ENCODE measurements around the gene KRTAP25-1. TPM values are rescaled to one million over a fixed set of nuclear protein-coding genes. Genes with fewer than 3 reads are reported as not detected.

Gene KRTAP25-1, protein sequence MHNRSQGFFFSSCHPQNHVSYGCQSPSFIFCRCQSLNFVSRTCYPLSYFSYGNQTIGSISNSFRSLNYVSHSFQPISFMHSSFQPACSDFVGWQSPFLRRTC
- not detected for total RNA-seq

DNA sequence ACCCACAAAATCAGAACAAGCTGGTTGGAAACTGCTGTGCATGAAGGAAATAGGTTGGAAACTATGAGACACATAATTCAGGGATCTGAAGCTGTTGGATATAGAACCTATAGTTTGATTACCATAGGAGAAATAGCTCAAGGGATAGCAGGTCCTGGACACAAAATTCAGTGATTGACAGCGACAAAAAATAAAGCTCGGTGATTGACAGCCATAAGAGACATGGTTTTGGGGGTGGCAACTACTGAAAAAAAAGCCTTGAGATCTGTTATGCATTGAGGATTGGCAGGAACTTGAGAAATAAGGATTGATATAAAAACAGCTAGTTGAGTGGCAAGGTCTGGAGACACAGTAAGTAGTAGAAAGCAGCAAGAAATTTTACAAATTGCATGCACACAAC is at the start of gene KRTAP25-1:
KRTAP25-1 (minus strand) TSS at position 300 of the 400 bp plus-strand sequence; CDS start at position 276, 24 bp downstream.
- ATAC-seq: no peak
- no peak for DNase-seq (ENCODE audit: low spot score)
- intact Hi-C loops (cut with DNase I): no loop called here

DNA sequence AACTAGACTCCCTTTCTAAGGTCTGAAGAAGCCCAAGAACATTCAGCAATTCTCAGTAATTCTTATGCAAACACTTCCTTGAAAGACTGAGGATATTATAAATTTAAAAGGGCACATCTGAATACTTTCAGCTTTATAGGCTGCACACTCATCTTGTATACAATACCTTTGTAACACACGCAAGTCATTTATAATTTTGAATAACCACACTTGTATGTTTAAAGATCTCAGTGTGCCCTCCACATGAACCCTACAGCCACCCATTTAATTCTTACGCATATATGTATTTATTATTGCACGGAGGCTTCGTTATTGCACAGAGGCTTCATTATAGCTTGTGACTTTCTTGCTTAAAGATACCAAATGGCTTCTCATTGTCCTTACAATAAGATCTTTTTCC is 49.4 kb upstream of the KRTAP25-1 start:
- intact Hi-C loops (cut with DNase I): no loop called here
- no peak for ATAC-seq
- no peak for DNase-seq (ENCODE audit: low spot score)

DNA sequence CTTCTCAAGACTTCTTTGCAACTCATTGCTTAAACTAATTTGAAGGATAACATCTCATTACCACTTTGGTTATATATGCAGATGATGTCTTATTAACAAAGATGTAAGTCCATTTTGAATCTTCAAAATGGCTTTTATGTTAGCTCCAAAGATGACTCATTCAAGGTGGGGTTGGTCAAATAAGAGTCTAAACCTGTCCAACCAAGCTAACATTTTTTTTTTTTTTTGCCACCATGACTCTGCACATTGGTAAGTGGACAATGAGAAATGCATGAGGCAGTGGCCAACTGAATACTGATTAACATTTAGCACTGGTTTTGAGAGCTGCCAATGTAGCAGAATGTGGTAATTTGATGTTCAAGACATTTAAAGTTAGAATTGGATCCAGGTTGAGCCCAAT is 48.5 kb upstream of the KRTAP25-1 start:
- no peak for ATAC-seq
- intact Hi-C loops (cut with DNase I): no loop called here
- DNase-seq (ENCODE audit: low spot score): no peak

DNA sequence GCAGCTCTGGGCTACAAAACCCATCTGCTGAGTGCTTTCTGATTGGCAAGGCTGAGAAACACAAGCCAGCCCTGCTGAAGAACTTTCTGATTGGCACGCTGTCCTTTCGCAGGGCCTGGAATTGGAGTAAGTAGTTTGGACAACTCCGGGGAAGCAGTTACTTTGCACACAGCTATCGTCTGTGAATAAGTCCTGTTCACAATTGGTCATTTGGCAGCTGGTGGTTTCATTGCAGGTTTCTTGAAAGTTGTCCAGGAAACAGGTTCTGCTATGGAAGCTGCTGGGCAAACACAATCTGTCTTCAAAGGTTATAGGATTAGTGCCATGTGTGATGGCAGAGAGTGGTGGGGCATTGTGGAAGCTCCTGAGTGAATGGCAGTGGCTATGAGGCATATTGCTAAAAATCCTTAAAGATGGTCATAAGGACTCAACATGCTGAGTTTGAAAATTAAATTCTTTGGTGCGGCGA is 48.0 kb upstream of the KRTAP25-1 start, which contains the start of gene KRTAP27-1:
KRTAP27-1 (minus strand) TSS at position 419 of the 469 bp plus-strand sequence; CDS start at position 393, 26 bp downstream.
- no peak for ATAC-seq
- DNase-seq (ENCODE audit: low spot score): no peak
- intact Hi-C loops (cut with DNase I): no loop called here

DNA sequence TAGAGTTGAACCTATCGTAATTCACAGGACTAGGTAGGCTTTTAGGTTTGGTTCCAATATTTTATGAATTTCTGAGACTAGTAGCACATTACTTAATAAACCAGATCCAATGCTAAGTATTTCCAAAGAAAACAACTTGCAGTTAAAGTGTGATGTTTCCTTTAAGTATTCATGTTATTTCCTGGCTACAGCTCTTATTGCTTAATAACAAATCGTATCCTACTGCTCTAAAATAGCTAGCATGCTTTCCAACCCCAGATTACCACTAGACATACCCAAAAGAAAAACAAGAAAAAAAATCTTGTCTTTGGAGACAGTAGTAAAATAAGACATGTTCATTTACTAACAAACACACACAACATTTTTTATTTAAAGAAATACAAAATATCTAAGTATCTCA is 47.3 kb upstream of the KRTAP25-1 start:
- no peak for ATAC-seq

DNA sequence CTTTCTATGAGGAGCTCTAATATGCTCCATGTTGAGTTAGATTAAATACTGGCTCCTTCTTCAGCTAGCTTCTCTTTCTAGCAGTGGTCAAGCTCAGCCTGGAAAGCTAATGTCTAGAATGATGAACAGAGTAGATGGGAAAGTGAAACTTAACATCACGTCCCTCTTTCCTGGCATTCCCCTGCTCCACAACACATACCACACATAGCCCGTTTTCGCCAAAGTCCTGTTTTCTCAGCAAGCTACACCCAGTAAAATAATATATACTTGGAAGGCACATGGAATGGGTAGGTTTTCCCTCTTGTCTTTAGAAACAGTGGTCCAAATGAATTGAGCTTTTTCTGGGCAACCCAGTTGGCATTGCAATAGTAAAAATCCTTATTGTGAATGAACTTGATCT is 44.4 kb upstream of the KRTAP25-1 start:
- DNase-seq (ENCODE audit: low spot score) (no peak), ATAC-seq (no peak)
- intact Hi-C loops (cut with DNase I): no loop called here

More for the DNA sequence above, 47.3 kb upstream of the KRTAP25-1 start:
- intact Hi-C loops (cut with DNase I): no loop called here
- DNase-seq (ENCODE audit: low spot score): no peak

DNA sequence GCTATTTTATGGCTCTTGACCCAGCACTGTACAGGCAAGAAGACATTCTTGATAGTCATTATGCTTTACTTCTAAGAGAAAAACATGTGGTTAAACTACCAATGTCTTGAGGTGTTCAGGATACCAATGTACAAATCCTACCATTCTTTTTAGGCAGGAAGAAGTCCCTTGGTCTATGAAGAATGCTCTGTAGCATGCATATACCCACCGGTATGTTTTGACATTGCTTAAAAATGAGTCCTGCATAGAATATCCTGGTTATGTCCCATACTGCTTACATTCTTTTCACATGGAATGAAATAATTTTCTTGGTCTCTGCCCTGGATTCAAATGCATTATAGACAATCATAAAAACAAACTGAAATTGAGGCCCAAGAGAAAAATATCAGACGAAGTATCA is 43.4 kb upstream of the KRTAP25-1 start:
- DNase-seq (ENCODE audit: low spot score): no peak
- ATAC-seq: no peak
- intact Hi-C loops (cut with DNase I): no loop called here

DNA sequence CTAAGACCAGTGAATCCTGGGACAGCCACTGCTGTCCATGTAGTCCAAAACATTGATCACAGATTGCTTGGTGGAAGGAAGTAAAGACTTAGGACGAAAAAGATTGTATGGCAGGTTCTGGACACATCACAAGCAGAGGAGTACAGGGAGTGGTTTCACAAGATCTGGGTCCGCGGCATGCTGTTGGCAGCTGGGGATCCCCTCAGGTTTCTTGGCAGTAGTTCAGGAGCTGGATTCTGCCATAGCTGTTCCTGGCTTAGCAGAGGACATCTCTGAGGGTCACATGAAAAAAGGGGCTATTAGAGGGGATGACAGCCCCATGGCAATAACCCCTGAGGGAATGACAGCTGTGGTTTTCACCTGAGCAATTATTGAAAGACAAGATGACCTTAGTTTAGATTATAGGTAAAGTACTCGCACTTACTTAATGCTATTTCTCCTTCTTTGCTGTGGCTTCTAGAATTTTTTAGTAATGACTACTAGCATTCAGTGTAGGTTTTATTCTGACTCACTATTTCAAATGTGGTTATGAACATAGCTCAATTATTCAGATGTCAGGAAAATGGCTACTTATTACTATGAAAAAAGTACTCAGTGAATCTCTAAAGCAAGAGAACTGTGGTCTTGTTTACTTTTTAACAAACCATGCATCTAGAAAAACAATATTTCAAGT is 40.0 kb upstream of the KRTAP25-1 start:
- DNase-seq (ENCODE audit: low spot score) (no peak), ATAC-seq (no peak)
- intact Hi-C loops (cut with DNase I): no loop called here

DNA sequence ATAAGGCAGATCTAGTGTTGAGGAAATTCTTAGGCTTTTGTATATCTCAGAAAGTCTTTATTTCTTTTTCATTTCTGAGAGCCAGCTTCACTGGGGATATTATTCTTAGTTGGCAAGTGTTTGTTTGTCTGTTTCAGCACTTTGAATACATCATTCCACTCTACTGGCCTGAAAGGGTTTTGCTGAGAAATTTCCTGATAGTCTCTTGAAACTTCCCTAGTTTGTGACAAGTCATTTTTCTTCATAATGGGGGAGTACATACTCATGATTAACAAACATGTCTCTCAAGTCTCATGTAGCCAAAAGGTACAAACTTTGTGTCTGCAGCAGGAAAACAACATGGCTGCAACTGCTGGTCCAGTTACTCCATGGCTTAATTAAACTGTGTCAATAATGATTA is 37.1 kb upstream of the KRTAP25-1 start:
- intact Hi-C loops (cut with DNase I): no loop called here
- no peak for DNase-seq (ENCODE audit: low spot score)
- ATAC-seq: no peak

DNA sequence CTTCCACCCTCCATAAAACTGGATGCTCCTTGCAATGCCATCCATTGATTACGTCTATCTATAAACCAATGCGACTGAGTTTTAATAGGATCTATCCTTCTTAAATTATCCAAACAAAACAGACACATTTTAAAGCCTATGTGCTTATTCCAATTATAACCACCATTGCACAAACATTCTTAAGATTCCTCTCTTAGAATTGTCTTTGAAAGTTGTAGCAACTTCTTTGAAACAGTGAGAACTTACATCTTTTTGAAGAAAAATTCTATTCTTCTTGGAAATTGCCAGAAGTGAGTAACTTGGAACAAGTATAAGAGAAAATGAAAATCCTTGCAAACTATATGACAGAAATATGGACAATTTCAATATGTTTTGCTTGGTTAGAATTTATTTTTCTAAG is 30.9 kb upstream of the KRTAP25-1 start, which contains the start of gene KRTAP26-1:
KRTAP26-1 (minus strand) TSS at position 101 of the 400 bp plus-strand sequence. CDS start 280 bp downstream, outside the sequence.
- ATAC-seq (no peak), DNase-seq (ENCODE audit: low spot score) (no peak)
- intact Hi-C loops (cut with DNase I): no loop called here

DNA sequence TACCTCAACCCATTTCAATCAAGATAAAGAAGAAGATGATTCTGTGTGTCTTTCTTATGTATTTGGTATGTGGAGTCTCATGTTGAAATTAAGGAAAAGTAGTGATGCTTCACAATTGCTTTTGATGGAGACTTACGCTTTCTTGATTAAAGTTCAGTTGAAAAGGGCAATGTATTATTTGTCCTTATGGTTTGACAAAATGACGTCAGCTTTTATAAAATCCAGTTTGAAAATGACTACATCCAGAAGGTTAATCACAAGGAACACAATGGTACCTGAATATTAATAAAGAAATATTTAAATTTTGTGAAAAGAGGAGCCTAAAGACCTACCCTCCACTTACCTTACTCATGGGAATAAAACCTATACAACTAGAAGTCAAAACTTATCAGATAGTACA is 26.4 kb upstream of the KRTAP25-1 start:
- intact Hi-C loops (cut with DNase I): no loop called here
- no peak for DNase-seq (ENCODE audit: low spot score)
- no peak for ATAC-seq

DNA sequence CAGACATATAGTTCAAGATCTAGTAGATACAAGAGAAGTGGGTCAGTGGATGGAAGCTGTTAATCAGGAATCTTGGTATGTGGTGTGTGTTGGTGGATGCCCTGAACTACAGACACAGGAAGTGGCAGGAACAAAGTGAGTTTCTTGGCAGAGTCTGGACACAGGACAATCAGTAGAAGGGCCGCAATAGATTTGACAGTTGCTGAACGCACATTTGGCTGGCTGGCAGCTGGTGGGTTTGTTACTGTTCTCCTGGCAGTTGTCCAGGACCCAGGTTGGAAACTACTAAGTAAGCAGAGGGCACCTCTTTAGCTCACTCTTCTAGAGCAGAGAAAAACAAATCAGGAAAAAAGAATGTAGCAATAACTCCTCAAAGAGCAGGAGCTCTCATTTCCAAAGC is 17.6 kb upstream of the KRTAP25-1 start:
- ATAC-seq: no peak

DNA sequence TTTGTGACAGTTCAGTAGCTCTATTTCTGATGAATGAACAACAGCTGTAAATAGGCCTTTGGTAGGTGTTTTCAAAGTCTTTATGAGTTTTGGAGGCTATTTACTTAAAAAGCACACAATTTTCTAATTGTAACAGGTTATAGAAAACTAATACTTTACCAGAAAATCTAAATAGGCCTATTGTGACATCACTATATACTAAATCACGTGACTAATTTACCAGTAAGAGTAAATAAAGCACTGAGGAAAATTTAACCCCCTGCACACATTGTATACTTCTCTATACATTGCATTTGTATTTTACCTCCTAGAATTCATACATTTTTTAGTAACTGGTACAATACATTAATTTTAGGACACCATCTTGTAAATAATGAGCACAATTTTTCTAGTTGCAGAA is 15.8 kb upstream of the KRTAP25-1 start:
- ATAC-seq: no peak
- intact Hi-C loops (cut with DNase I): no loop called here
- no peak for DNase-seq (ENCODE audit: low spot score)

More for the DNA sequence above, 17.6 kb upstream of the KRTAP25-1 start:
- intact Hi-C loops (cut with DNase I): no loop called here
- DNase-seq (ENCODE audit: low spot score): no peak

DNA sequence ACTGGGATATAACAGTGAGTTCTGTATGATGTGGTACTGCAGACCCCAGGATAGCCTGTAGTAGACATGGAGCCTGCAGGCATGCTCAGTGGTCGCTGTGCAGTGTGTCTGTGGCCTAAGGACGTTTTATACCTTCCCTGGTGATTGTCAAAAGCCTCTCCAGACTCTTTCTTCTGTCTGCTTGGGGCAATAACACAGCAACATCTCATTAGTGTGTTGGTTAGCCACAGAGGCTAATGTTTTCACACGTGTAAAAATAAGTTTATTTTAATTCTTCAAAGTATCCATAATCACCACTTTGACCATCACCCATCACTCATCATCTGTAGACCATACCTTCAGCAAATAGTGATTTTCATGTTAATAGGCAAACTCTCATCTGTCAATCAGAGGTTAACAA is 6.5 kb downstream of the KRTAP25-1 start, which contains the start of gene KRTAP24-1:
KRTAP24-1 (minus strand) TSS at position 101 of the 400 bp plus-strand sequence; CDS start at position 83, 18 bp downstream.
- DNase-seq (ENCODE audit: low spot score): no peak
- intact Hi-C loops (cut with DNase I): no loop called here
- no peak for ATAC-seq

DNA sequence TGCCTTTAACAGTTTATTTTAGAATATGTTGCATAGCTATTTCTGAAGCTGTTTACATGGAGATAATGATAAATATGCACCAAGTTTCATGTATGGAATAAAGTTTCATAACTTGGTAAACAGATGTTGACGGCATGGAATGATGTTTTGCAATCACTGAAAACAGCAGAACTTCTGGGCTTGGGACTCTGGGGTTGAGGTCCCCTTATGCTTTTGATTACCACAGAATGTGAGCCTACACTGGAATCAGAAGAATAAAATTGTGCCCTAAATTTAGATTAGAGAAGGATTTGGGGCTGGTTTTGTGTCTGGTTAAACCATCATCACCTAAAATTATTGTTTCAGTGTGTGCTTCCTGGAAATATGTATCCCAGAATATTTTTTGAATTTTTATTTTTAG is 17.7 kb downstream of the KRTAP25-1 start:
- ATAC-seq (no peak), DNase-seq (ENCODE audit: low spot score) (no peak)
- intact Hi-C loops (cut with DNase I): no loop called here

DNA sequence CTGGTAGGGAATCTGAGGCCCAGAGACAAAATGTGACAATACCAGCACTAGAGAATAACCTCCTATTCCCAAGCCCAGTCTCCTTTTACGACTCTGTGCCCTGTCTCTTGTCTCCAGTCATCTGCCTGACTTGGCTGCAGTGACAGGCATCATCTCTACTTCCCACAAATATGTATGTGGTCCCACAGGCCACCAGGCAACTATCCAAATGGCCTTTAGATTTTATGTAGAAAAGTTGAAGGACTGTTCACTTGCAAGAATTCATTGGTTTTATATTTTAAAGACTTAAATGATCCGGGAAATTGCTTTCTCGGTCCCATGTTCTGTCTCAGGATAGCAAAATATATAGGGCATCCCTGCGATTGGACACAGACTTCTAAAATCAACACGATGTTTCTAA is 18.2 kb downstream of the KRTAP25-1 start:
- intact Hi-C loops (cut with DNase I): no loop called here
- DNase-seq (ENCODE audit: low spot score) (no peak), ATAC-seq (no peak)

DNA sequence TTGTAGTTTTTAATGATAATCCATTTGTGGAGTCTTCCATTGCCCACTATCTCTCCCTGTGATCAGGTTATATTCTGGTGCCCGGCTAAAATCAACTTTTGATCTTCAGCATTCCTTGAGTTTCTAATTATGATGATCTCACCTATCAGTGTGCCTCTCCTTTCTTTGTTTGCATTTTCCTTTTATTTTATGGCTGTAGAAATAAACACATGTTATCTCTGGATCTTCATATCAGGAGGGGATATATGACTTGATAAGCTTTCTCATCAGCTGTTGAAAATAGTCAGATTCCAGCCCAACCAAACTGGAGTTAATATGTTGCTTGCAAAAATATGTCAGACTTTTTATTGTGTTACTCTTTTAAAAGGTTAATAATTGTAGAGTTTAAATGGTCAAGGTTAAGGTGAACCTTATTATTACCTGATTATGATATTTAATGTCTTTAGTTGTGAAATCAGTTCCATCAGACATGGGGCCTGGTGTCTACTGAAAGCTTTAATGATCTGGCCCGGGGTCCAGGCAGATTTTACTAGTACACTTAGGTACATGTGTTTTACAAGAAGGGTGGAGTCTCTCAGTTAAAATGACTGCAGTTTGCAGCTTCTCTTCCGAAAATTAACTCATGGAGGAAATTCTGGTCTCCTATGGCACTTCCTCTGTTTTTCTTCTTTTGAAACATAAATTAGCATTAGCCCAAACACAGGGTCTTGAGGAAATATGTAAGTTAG is 19.3 kb downstream of the KRTAP25-1 start:
- ATAC-seq: no peak
- no peak for DNase-seq (ENCODE audit: low spot score)
- intact Hi-C loops (cut with DNase I): no loop called here

DNA sequence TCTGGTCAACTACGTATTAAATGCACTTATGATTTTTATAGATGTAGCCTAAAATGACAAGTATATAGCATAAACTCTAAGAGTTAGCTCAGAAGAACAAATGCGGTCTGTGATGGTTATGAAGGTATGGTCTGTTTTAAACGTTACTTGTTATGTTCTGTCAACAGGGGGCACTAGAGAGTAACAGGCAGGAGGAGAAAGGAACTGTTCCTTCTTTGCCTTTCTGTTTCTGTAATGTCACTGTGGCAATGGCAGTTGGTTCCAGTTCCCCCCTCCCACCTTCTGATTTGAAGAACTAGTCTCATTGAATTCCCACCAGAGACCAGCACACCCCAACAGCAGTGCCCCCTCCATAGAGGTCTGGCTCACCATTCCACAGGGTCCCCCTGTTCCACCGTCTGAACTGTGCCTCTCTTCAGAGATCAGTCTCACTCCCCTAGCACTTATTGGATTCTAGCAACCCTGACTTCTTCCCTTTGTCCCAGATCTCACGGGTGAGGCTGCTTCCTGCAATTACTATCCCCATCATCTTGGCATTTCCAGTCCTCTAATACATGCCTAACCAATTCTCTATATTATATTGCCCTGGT is 20.6 kb downstream of the KRTAP25-1 start:
- intact Hi-C loops (cut with DNase I): no loop called here
- no peak for DNase-seq (ENCODE audit: low spot score)
- ATAC-seq: no peak

DNA sequence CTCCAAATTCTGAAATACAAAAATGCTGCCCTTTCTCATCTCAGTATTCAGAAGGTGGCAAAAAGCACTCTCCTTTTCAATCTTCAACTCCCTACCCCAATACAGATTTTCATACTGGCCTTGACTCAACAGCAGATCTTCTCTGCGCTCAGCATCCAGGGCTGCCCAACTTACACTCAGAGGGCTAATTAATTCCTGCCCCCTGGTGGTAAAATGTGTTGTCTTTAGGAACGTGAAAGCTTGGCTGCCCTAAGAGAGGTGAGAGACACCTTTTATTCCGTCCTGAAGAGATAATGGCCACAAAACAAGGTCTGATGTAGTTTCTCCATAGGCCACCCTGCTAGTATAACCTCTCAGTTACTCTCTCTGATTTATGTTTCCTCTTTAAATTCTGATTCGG is 31.5 kb downstream of the KRTAP25-1 start:
- intact Hi-C loops (cut with DNase I): no loop called here
- ATAC-seq (no peak), DNase-seq (ENCODE audit: low spot score) (no peak)

DNA sequence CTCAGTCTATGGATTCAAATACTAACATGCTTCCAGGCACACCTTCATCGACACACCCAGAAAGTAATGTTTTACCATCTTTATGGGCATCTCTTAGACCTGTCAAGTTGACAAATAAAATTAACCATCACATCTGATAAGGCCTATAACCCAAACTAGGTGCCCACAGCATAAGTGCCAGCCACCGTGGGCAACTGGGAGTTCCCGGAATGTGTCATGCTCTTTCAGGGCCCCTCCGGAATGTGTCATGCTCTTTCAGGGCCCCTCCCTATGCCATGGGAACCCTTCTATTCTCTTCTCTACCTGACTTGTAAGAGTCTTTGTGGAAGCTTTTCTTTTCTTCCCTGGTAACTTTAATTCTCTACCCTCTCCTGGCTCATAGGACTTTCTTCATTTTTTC is 33.2 kb downstream of the KRTAP25-1 start:
- ATAC-seq (no peak), DNase-seq (ENCODE audit: low spot score) (no peak)
- intact Hi-C loops (cut with DNase I): no loop called here
